HepG2 (cell line): ENCODE results near the gene ARHGAP32. TPM values are rescaled to one million over a fixed set of nuclear protein-coding genes. Genes with fewer than 3 reads are reported as not detected.

Experiments
- ATAC-seq: fragments of 200-7000 bp; cut with Tn5 transposase; 3 replicates; pipeline ENCODE4 v1.9.1; 2020; ENCODE audit warnings: mild to moderate bottlenecking, moderate library complexity
- BruUV-seq: library from RNA; stranded (reverse); fragments of 400-500 nt; replicated peaks from 2 replicates; lab custom pipeline; 2021; lab: Mats Ljungman, UMichigan
- CTCF ChIA-PET: fragments of 300-600 bp; formaldehyde crosslinking; extraction: SDS; loops from one replicate; lab custom pipeline; 2021; ENCODE audit warnings: low total read pairs, inconsistent platforms, low intra/inter-chr PET ratio; lab: Yijun Ruan, JAX
- POLR2A ChIA-PET: fragments of 350-600 bp; sonication (Branson Sonifier 250); formaldehyde crosslinking; loops from one replicate; lab custom pipeline; 2020; ENCODE audit warnings: antibody characterized with exemption, inconsistent platforms; lab: Yijun Ruan, JAX
- DNase-seq: peaks from one replicate; pipeline ENCODE4 v3.0.0-alpha.2; 2015; ENCODE audit warnings: low spot score
- FAIRE-seq: peaks from 3 replicates; lab custom pipeline; 2011; peaks lifted over from hg19 to GRCh38; lab: Jason Lieb, UNC
- H2AFZ ChIP-seq: one replicate; pipeline ENCODE4 v1.6.1; 2011; ENCODE audit warnings: low read length, inconsistent platforms
- H3K27ac ChIP-seq: fragments of 300-600 bp; 3 replicates; pipeline ENCODE4 v1.8.0; 2011; ENCODE audit warnings: mixed run types, mild to moderate bottlenecking, mixed read lengths, low read length, inconsistent platforms; ENCODE audit not compliant: insufficient read depth; ENCODE audit errors: extremely low read length
- H3K27me3 ChIP-seq, 2 experiments: fragments of 200-600 bp in 1 of 2; 2 replicates in 1 of 2; 3 replicates in 1 of 2; pipeline versions ENCODE4 v1.6.0 to v1.8.0; 2011; ENCODE audit warnings: low read length in 2 of 2, mild to moderate bottlenecking in 2 of 2, moderate library complexity in 2 of 2, inconsistent platforms in 1 of 2; ENCODE audit not compliant: insufficient read depth in 2 of 2, control insufficient read depth in 1 of 2
- H3K36me3 ChIP-seq, 2 experiments: fragments of 200-600 bp in 1 of 2; replicated peaks in 1 of 2; 2 replicates in 1 of 2; 3 replicates in 1 of 2; pipeline versions ENCODE4 v1.5.1 to v1.8.0; 2011; ENCODE audit warnings: low read length in 2 of 2, inconsistent platforms in 1 of 2; ENCODE audit not compliant: insufficient read depth in 2 of 2, control insufficient read depth in 1 of 2
- H3K4me1 ChIP-seq: 2 replicates; pipeline ENCODE4 v1.5.1; 2012; ENCODE audit warnings: low read length, inconsistent platforms; ENCODE audit not compliant: insufficient read depth
- H3K4me2 ChIP-seq: 2 replicates; pipeline ENCODE4 v1.6.0; 2011; ENCODE audit warnings: low read depth, low read length, inconsistent platforms
- H3K4me3 ChIP-seq, 3 experiments: fragments of 200-600 bp in 1 of 3; sonication (generic), shearing (Covaris generic) in 1 of 3; replicated peaks in 1 of 3; 2 replicates each; pipeline ENCODE4 v1.5.1; 2011 to 2016; ENCODE audit warnings: low read length in 3 of 3, inconsistent platforms in 2 of 3, low read depth in 2 of 3, mild to moderate bottlenecking in 2 of 3, control low read depth in 1 of 3, mixed read lengths in 1 of 3; ENCODE audit not compliant: insufficient read depth in 1 of 3
- H3K79me2 ChIP-seq: one replicate; pipeline ENCODE4 v1.6.1; 2011; ENCODE audit warnings: low read length, inconsistent platforms; ENCODE audit not compliant: insufficient read depth
- H3K9ac ChIP-seq: 2 replicates; pipeline ENCODE4 v1.6.0; 2011; ENCODE audit warnings: mild to moderate bottlenecking, low read depth, low read length, inconsistent platforms; ENCODE audit not compliant: insufficient read depth
- H3K9me3 ChIP-seq: 2 replicates; pipeline ENCODE4 v1.5.1; 2012; ENCODE audit warnings: mild to moderate bottlenecking, low read length
- H4K20me1 ChIP-seq: 2 replicates; pipeline ENCODE4 v1.6.0; 2011; ENCODE audit warnings: inconsistent platforms, mild to moderate bottlenecking, low read length, moderate library complexity; ENCODE audit not compliant: insufficient read depth
- AKAP8 ChIP-seq: sonication (generic); formaldehyde crosslinking; IDR thresholded peaks from 2 replicates; pipeline ENCODE4 v1.5.1; 2020; ENCODE audit warnings: mild to moderate bottlenecking, missing genetic modification reagents
- FOXO1 ChIP-seq: sonication (generic); formaldehyde crosslinking; IDR thresholded peaks from 2 replicates; pipeline ENCODE4 v1.4.0; 2020; ENCODE audit warnings: missing genetic modification reagents
- GTF3A ChIP-seq: sonication (generic); formaldehyde crosslinking; conservative IDR thresholded peaks from 2 replicates; pipeline ENCODE4 v1.4.0; 2020; ENCODE audit warnings: mild to moderate bottlenecking, missing genetic modification reagents
- PRPF4 ChIP-seq: fragments of 200-400 bp; formaldehyde crosslinking; IDR thresholded peaks from 2 replicates; pipeline ENCODE4 v1.6.1; 2016; ENCODE audit warnings: low read length, low read depth; ENCODE audit not compliant: poor library complexity, severe bottlenecking
- RBFOX2 ChIP-seq: fragments of 200-400 bp; formaldehyde crosslinking; IDR thresholded peaks from 2 replicates; pipeline ENCODE4 v1.6.1; 2017; ENCODE audit warnings: low read depth, mild to moderate bottlenecking, low read length
- SRSF9 ChIP-seq: fragments of 200-400 bp; formaldehyde crosslinking; IDR thresholded peaks from 2 replicates; pipeline ENCODE4 v1.6.1; 2018; ENCODE audit warnings: borderline replicate concordance, mild to moderate bottlenecking, low read depth, low read length; ENCODE audit not compliant: insufficient read depth, poor library complexity, severe bottlenecking
- TIGD3 ChIP-seq: sonication (generic); formaldehyde crosslinking; IDR thresholded peaks from 2 replicates; pipeline ENCODE4 v1.5.1; 2020; ENCODE audit warnings: mild to moderate bottlenecking, missing genetic modification reagents, borderline replicate concordance
- ZNF337 ChIP-seq: sonication (generic); formaldehyde crosslinking; IDR thresholded peaks from 2 replicates; pipeline ENCODE4 v1.5.1; 2020; ENCODE audit warnings: missing genetic modification reagents, low read depth, mild to moderate bottlenecking, borderline replicate concordance
- ZSCAN25 ChIP-seq: sonication (generic); formaldehyde crosslinking; IDR thresholded peaks from 2 replicates; pipeline ENCODE4 v1.8.0; 2022; ENCODE audit warnings: mild to moderate bottlenecking, missing genetic modification reagents
- WGBS: methylation state at CpG from one replicate; pipeline ENCODE4 v1.1.6; 2017; ENCODE audit warnings: low lambda C conversion rate; 5-methylcytosine and 5-hydroxymethylcytosine counted together
- in situ Hi-C: cut with HindIII; loops from 2 replicates; pipeline ENCODE4 v1.10.0; 2017; ENCODE audit warnings: low pct_unique_long_range_greater_than_20kb; ENCODE audit not compliant: extremely low pct_ligation_motif_present
- intact Hi-C: fragments of 100-400 bp; cut with micrococcal nuclease; formaldehyde crosslinking; loops from one replicate; pipeline ENCODE4 v1.10.0; 2022; ENCODE audit not compliant: unreplicated experiment
- polyA plus RNA-seq, 8 experiments: library from polyadenylated mRNA; depleted of rRNA in 3 of 8; stranded (reverse) in 7 of 8; unstranded in 1 of 8; fragments of >200 nt; fragmentation: Illumina TruSeq in 4 of 8; extraction: Trizol in 4 of 8; gene quantifications; 2 replicates each; pipeline versions ENCODE4 v1.2.1 to v1.2.3, GENCODE V29; 2011 to 2016; ENCODE audit warnings: low read depth in 4 of 8, missing spikeins in 1 of 8, mixed read lengths in 1 of 8; ENCODE audit not compliant: insufficient read depth in 1 of 8
- total RNA-seq, 5 experiments: library from RNA; depleted of rRNA; stranded (reverse); fragments of >200 nt; fragmentation: Illumina TruSeq; extraction: Trizol; gene quantifications; 2 replicates each; pipeline ENCODE4 v1.2.3, GENCODE V29; 2016; ENCODE audit warnings: low read depth in 1 of 5
- TF ChIP-seq, protein P1 (sequence below): sonication (generic); formaldehyde crosslinking; IDR thresholded peaks from 2 replicates; pipeline ENCODE4 v1.4.0; 2020; ENCODE audit warnings: missing genetic modification reagents
- TF ChIP-seq, protein P2 (sequence below): sonication (generic); formaldehyde crosslinking; IDR thresholded peaks from 2 replicates; pipeline ENCODE4 v1.5.1; 2020; ENCODE audit warnings: mild to moderate bottlenecking, missing genetic modification reagents

Gene ARHGAP32
- total and polyA plus RNA-seq, 2 of the 13 experiments (the other 11 are each of a cell fraction or from before 2014, with no cell fraction given), result 6.3 to 8.2 TPM

GRCh38 chr11:129018991-129019390 lies 173.1 kb downstream of the ARHGAP32 start (continued):
- TF ChIP-seq, protein P1, sequence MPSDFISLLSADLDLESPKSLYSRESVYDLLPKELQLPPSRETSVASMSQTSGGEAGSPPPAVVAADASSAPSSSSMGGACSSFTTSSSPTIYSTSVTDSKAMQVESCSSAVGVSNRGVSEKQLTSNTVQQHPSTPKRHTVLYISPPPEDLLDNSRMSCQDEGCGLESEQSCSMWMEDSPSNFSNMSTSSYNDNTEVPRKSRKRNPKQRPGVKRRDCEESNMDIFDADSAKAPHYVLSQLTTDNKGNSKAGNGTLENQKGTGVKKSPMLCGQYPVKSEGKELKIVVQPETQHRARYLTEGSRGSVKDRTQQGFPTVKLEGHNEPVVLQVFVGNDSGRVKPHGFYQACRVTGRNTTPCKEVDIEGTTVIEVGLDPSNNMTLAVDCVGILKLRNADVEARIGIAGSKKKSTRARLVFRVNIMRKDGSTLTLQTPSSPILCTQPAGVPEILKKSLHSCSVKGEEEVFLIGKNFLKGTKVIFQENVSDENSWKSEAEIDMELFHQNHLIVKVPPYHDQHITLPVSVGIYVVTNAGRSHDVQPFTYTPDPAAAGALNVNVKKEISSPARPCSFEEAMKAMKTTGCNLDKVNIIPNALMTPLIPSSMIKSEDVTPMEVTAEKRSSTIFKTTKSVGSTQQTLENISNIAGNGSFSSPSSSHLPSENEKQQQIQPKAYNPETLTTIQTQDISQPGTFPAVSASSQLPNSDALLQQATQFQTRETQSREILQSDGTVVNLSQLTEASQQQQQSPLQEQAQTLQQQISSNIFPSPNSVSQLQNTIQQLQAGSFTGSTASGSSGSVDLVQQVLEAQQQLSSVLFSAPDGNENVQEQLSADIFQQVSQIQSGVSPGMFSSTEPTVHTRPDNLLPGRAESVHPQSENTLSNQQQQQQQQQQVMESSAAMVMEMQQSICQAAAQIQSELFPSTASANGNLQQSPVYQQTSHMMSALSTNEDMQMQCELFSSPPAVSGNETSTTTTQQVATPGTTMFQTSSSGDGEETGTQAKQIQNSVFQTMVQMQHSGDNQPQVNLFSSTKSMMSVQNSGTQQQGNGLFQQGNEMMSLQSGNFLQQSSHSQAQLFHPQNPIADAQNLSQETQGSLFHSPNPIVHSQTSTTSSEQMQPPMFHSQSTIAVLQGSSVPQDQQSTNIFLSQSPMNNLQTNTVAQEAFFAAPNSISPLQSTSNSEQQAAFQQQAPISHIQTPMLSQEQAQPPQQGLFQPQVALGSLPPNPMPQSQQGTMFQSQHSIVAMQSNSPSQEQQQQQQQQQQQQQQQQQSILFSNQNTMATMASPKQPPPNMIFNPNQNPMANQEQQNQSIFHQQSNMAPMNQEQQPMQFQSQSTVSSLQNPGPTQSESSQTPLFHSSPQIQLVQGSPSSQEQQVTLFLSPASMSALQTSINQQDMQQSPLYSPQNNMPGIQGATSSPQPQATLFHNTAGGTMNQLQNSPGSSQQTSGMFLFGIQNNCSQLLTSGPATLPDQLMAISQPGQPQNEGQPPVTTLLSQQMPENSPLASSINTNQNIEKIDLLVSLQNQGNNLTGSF (CRISPR knock-in tag), result no peak

- ChIA-PET POLR2A (no interaction called here), CTCF (no interaction called here)
- H2AFZ ChIP-seq, result no peak overlapping the region
- intact Hi-C loops, result no loop called here
- no peak for DNase-seq
- TF ChIP-seq RBFOX2, result no peak
- no peak for TF ChIP-seq FOXO1 (CRISPR knock-in tag)
- no peak for TF ChIP-seq GTF3A (CRISPR knock-in tag)
- no peak for TF ChIP-seq PRPF4
- TF ChIP-seq, protein P2, sequence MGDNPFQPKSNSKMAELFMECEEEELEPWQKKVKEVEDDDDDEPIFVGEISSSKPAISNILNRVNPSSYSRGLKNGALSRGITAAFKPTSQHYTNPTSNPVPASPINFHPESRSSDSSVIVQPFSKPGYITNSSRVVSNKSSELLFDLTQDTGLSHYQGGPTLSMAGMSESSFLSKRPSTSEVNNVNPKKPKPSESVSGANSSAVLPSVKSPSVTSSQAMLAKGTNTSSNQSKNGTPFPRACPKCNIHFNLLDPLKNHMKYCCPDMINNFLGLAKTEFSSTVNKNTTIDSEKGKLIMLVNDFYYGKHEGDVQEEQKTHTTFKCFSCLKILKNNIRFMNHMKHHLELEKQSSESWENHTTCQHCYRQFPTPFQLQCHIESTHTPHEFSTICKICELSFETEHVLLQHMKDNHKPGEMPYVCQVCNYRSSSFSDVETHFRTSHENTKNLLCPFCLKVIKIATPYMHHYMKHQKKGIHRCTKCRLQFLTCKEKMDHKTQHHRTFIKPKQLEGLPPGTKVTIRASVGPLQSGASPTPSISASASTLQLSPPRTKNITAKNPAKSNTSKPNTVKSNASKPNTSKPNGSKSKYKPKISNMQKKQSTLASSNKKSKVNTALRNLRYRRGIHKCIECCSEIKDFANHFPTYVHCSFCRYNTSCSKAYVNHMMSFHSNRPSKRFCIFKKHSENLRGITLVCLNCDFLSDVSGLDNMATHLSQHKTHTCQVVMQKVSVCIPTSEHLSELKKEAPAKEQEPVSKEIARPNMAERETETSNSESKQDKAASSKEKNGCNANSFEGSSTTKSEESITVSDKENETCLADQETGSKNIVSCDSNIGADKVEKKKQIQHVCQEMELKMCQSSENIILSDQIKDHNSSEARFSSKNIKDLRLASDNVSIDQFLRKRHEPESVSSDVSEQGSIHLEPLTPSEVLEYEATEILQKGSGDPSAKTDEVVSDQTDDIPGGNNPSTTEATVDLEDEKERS (CRISPR knock-in tag), result no peak
- TF ChIP-seq TIGD3, result no peak
- no peak for TF ChIP-seq AKAP8
- TF ChIP-seq ZNF337 (CRISPR knock-in tag), result no peak
- no peak for TF ChIP-seq SRSF9
- TF ChIP-seq ZSCAN25 (CRISPR knock-in tag), result no peak
- TF ChIP-seq, all 625 proteins: peak for 0
- BruUV-seq, result no TSS peak
- no peaks in the 10 kb centered on the region for H3K36me3 ChIP-seq
- in situ Hi-C loops, result no loop called here
- ATAC-seq (no peak), FAIRE-seq (no peak)
- no peak overlapping the region for H3K27ac ChIP-seq
- no peaks in the 10 kb centered on the region for H3K4me1 ChIP-seq
- H3K79me2 ChIP-seq, result no peaks in the 10 kb centered on the region
- no peak overlapping the region for H3K4me2 ChIP-seq
- no peak overlapping the region for H3K9ac ChIP-seq
- H4K20me1 ChIP-seq, result no peaks in the 10 kb centered on the region
- H3K27me3 ChIP-seq, result no peaks in the 10 kb centered on the region; a peak in 1 of 5 replicates
- no peaks in the 10 kb centered on the region for H3K9me3 ChIP-seq
- no peak overlapping the region for H3K4me3 ChIP-seq
- 92% methylated on average over 2 of the region's 2 CpGs for WGBS
Measured at GRCh38 chr11:129018126-129018525, 174.0 kb downstream of the ARHGAP32 start.
